Hepatocyte (in vitro differentiated cells): Measurements from ENCODE around the gene CD7. TPM values are rescaled to one million over a fixed set of nuclear protein-coding genes. Genes with fewer than 3 reads are reported as not detected.

Experiments
- DNase-seq: peaks from one replicate; pipeline ENCODE4 v3.0.0-alpha.2; 2016; ENCODE audit warnings: low spot score
- H2AFZ ChIP-seq: fragments of 200-600 bp; sonication (generic); 2 replicates; pipeline ENCODE4 v1.6.0; 2016; ENCODE audit warnings: antibody characterized with exemption, mild to moderate bottlenecking
- H3K27ac ChIP-seq: fragments of 200-600 bp; sonication (generic); 2 replicates; pipeline ENCODE4 v1.5.1; 2016; ENCODE audit warnings: mild to moderate bottlenecking
- H3K27me3 ChIP-seq: fragments of 200-600 bp; sonication (generic); 2 replicates; pipeline ENCODE4 v1.6.1; 2016
- H3K36me3 ChIP-seq: fragments of 200-600 bp; sonication (generic); replicated peaks from 2 replicates; pipeline ENCODE4 v1.5.1; 2016; ENCODE audit warnings: low read depth; ENCODE audit not compliant: insufficient read depth
- H3K4me1 ChIP-seq: fragments of 200-600 bp; sonication (generic); 2 replicates; pipeline ENCODE4 v1.5.1; 2016; ENCODE audit warnings: mild to moderate bottlenecking, moderate library complexity; ENCODE audit not compliant: insufficient read depth
- H3K4me2 ChIP-seq: fragments of 200-600 bp; sonication (generic); 2 replicates; pipeline ENCODE4 v1.6.0; 2016
- H3K4me3 ChIP-seq: fragments of 200-600 bp; sonication (generic); 2 replicates; pipeline ENCODE4 v1.5.1; 2016; ENCODE audit warnings: mild to moderate bottlenecking
- H3K79me2 ChIP-seq: fragments of 200-600 bp; sonication (generic); 2 replicates; pipeline ENCODE4 v1.6.0; 2017; ENCODE audit warnings: mild to moderate bottlenecking
- H3K9me2 ChIP-seq: fragments of 200-600 bp; sonication (generic); replicated peaks from 2 replicates; pipeline ENCODE4 v1.6.0; 2017; ENCODE audit warnings: mild to moderate bottlenecking; ENCODE audit not compliant: insufficient read depth
- H3K9me3 ChIP-seq: fragments of 200-600 bp; sonication (generic); 2 replicates; pipeline ENCODE4 v1.5.1; 2016; ENCODE audit warnings: low read depth, mild to moderate bottlenecking
- H4K20me1 ChIP-seq: fragments of 200-600 bp; sonication (generic); 2 replicates; pipeline ENCODE4 v1.6.0; 2016; ENCODE audit warnings: mild to moderate bottlenecking; ENCODE audit not compliant: insufficient read depth, poor library complexity, severe bottlenecking
- EZH2 ChIP-seq: fragments of 200-600 bp; sonication (generic); IDR thresholded peaks from 2 replicates; pipeline ENCODE4 v1.6.1; 2016; ENCODE audit warnings: antibody characterized with exemption, mild to moderate bottlenecking, borderline replicate concordance
- EZH2phosphoT487 ChIP-seq: fragments of 200-600 bp; sonication (generic); IDR thresholded peaks from one replicate; pipeline ENCODE4 v1.6.1; 2018; ENCODE audit warnings: antibody characterized with exemption, mild to moderate bottlenecking, low read depth, moderate library complexity; ENCODE audit not compliant: unreplicated experiment, severe bottlenecking
- WGBS: methylation state at CpG from one replicate; pipeline ENCODE4 v1.1.6; 2016; ENCODE audit warnings: low lambda C conversion rate; ENCODE audit errors: missing lambda C conversion rate; 5-methylcytosine and 5-hydroxymethylcytosine counted together
- polyA plus RNA-seq: library from polyadenylated mRNA; unstranded; fragments of >200 nt; fragmentation: Nextera tagmentation; extraction: Ambion mirVana; gene quantifications from 2 replicates; pipeline ENCODE4 v1.2.1, GENCODE V29; 2016
- total RNA-seq: library from RNA; depleted of rRNA; stranded (reverse); fragments of >200 nt; gene quantifications from 2 replicates; pipeline ENCODE4 v1.2.3, GENCODE V29; 2014
- TF ChIP-seq, protein P1 (sequence below): fragments of 200-600 bp; sonication (generic); IDR thresholded peaks from 2 replicates; pipeline ENCODE4 v1.5.1; 2016; ENCODE audit warnings: antibody characterized with exemption, mild to moderate bottlenecking; ENCODE audit not compliant: poor library complexity

The CD7 gene
- total and polyA plus RNA-seq, 2 experiments from 2014 or later: 1.8 to 7.0 TPM

DNA sequence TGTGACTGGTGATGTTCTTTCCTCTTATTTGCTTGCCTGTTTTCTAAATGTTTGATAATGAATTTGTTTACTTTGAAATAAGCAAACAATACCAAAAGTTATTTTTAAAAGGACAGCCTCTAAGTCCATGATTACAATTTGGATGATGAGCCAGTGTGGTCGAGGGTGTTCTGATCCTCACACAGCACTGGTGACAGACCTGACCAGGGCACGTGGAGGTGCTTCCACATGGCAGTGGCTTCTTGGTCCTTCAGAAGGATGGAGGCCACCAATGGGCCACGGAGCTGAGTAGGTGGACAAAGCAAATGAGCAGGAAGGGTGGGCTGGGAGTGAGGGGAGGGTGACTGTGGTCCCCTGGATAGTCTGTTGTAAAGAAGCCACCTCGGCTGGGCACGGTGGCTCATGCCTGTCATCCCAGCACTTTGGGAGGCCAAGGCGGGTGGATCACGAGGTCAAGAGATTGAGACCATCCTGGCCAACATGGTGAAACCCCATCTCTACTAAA is 37.4 kb upstream of the CD7 start:
- Histone ChIP-seq H3K4me2 (no peak overlapping the region), H3K36me3 (no peaks in the 10 kb centered on the region), H3K27me3 (no peaks in the 10 kb centered on the region), H2AFZ (no peak overlapping the region), H3K9me3 (no peaks in the 10 kb centered on the region), H3K27ac (no peak overlapping the region), H4K20me1 (no peaks in the 10 kb centered on the region), H3K4me3 (no peak overlapping the region), H3K4me1 (peaks cover 11% of the 10 kb centered on the region), H3K79me2 (no peaks in the 10 kb centered on the region), H3K9me2 (no peaks in the 10 kb centered on the region)
- WGBS: 96% methylated on average over 7 of the region's 7 CpGs
- no peak for DNase-seq
- TF ChIP-seq, protein P1, sequence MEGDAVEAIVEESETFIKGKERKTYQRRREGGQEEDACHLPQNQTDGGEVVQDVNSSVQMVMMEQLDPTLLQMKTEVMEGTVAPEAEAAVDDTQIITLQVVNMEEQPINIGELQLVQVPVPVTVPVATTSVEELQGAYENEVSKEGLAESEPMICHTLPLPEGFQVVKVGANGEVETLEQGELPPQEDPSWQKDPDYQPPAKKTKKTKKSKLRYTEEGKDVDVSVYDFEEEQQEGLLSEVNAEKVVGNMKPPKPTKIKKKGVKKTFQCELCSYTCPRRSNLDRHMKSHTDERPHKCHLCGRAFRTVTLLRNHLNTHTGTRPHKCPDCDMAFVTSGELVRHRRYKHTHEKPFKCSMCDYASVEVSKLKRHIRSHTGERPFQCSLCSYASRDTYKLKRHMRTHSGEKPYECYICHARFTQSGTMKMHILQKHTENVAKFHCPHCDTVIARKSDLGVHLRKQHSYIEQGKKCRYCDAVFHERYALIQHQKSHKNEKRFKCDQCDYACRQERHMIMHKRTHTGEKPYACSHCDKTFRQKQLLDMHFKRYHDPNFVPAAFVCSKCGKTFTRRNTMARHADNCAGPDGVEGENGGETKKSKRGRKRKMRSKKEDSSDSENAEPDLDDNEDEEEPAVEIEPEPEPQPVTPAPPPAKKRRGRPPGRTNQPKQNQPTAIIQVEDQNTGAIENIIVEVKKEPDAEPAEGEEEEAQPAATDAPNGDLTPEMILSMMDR: no peak
- TF ChIP-seq EZH2phosphoT487 (no peak), EZH2 (no peak)

DNA sequence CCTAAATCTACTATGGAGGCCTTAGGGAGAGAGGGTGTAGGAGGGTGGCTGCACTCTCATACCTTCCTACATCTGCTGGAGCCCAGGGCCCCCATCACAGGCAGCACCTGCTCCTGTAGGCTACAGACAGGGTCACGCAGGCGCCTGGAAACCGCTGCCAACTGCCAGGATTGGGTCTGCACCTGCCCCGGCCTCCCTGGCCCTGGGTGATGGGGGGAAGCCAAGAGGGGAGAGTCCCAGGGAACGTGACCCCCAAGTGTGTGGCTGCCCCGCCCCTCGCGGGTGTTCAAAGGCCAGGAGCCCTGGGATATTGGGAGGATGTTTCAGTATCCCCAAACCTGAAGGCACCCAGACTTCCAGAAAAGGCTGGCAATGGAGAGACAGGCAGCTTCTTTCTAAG is 36.1 kb upstream of the CD7 start:
- no peak overlapping the region for H3K4me2 ChIP-seq
- peaks cover 21% of the 10 kb centered on the region for H3K4me1 ChIP-seq
- H3K4me3 ChIP-seq: no peak overlapping the region
- no peaks in the 10 kb centered on the region for H3K27me3 ChIP-seq
- H3K9me2 ChIP-seq: no peaks in the 10 kb centered on the region
- no peaks in the 10 kb centered on the region for H4K20me1 ChIP-seq
- TF ChIP-seq EZH2 (no peak), EZH2phosphoT487 (no peak)
- TF ChIP-seq, protein P1: no peak
- DNase-seq: no peak
- WGBS: 96% methylated on average over 8 of the region's 8 CpGs
- no peaks in the 10 kb centered on the region for H3K9me3 ChIP-seq
- no peak overlapping the region for H3K27ac ChIP-seq
- no peaks in the 10 kb centered on the region for H3K36me3 ChIP-seq
- H2AFZ ChIP-seq: no peak overlapping the region
- H3K79me2 ChIP-seq: no peaks in the 10 kb centered on the region

DNA sequence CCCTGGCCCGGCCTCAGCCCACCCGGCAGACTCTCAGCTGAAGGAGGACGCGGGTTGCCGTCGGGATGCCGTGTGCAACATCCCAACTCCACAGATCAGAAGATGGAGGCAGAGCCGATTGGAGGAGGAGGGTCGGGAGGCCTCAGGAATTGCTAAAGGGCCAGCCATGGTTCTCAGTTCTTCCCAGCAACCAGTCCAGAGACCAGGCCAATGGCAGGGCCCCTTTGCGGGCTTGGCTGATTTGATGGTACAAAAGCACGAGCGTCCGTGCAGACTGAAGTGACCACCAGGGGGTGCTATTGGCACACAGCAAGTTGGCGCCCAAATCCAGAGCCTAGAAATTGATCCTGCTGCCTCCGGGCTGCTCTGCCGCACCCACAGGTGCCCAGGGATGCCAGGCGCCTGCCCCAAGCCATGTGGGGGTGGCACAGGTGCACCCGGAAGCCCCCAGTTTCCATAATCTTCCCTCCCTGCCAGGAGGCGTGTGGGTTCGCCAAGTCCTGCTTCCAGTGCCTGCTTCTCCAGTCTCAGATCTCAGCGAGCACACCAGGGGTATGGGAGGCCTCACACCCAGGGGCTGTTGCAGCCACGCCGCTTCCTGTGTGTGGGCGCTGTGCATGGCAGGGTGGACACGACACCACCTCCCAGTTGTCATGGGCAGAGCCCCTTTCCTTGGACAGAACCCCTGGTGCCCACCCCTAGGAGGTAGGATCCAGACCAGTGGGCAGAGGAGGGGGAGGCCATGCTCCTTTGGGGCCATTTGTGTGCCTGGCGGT is 34.5 kb upstream of the CD7 start:
- 46% methylated on average over 26 of the region's 26 CpGs for WGBS
- H3K9me2 ChIP-seq: no peaks in the 10 kb centered on the region
- TF ChIP-seq, protein P1: peak; percentile 95
- no peak for TF ChIP-seq EZH2
- H3K4me3 ChIP-seq: no peak overlapping the region
- no peaks in the 10 kb centered on the region for H3K79me2 ChIP-seq
- no peak overlapping the region for H3K27ac ChIP-seq
- H3K9me3 ChIP-seq: no peaks in the 10 kb centered on the region
- no peak overlapping the region for H3K4me2 ChIP-seq
- H3K36me3 ChIP-seq: no peaks in the 10 kb centered on the region
- DNase-seq: peak; percentile 94
- no peaks in the 10 kb centered on the region for H3K27me3 ChIP-seq
- no peak overlapping the region for H2AFZ ChIP-seq
- no peaks in the 10 kb centered on the region for H4K20me1 ChIP-seq
- peaks cover 27% of the 10 kb centered on the region for H3K4me1 ChIP-seq
